ENCODE results near the gene C11orf71. TPM values are rescaled to one million over a fixed set of nuclear protein-coding genes. Genes with fewer than 3 reads are reported as not detected.

Gene C11orf71
- total and polyA plus RNA-seq, 9 of the 15 experiments (the other 6 are each of a cell fraction or from before 2014, with no cell fraction given): 2.9 to 15.1 (median 9.1) TPM

DNA sequence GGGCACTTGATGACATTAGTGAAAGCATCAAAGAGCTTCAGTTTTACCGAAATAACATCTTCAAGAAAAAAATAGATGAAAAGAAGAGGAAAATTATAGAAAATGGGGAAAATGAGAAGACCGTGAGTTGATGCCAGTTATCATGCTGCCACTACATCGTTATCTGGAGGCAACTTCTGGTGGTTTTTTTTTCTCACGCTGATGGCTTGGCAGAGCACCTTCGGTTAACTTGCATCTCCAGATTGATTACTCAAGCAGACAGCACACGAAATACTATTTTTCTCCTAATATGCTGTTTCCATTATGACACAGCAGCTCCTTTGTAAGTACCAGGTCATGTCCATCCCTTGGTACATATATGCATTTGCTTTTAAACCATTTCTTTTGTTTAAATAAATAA lies 49.5 kb upstream of the C11orf71 start:
- Histone ChIP-seq H3K4me1 (replicated peaks in 1 of 2; ENCODE audit: control insufficient read depth in 2 of 2, insufficient read depth in 2 of 2, low read length in 2 of 2) (peaks cover 0 to 6% of the 10 kb centered on the region in 2 experiments; a peak in 3 of 5 replicates), H2AFZ (ENCODE audit: low read depth, low read length) (no peak overlapping the region), H3K9ac (ENCODE audit: insufficient read depth in 1 of 2, low read depth in 2 of 2, low read length in 2 of 2) (no peak overlapping the region), H3K9me3 (replicated peaks; ENCODE audit: control insufficient read depth, insufficient read depth, low read depth, low read length) (no peaks in the 10 kb centered on the region), H3K36me3 (ENCODE audit: control insufficient read depth, insufficient read depth, low read length) (peaks cover 85% of the 10 kb centered on the region), H3K4me3 (no peak overlapping the region), H3K9me1 (ENCODE audit: control insufficient read depth, insufficient read depth, low read length) (no peaks in the 10 kb centered on the region), H3K79me2 (ENCODE audit: control insufficient read depth, insufficient read depth, low read length) (peaks cover 38% of the 10 kb centered on the region), H3K27ac (ENCODE audit: extremely low read depth, low read depth, low read length) (no peak overlapping the region), H4K20me1 (replicated peaks; ENCODE audit: control insufficient read depth, insufficient read depth, low read length) (no peaks in the 10 kb centered on the region), H3K4me2 (ENCODE audit: insufficient read depth, low read length) (no peak overlapping the region), H3K27me3 (ENCODE audit: control insufficient read depth in 2 of 2, insufficient read depth in 2 of 2, low read length in 2 of 2) (no peaks in the 10 kb centered on the region)
- ATAC-seq: no peak
- TF ChIP-seq NR2C2 (CRISPR knock-in tag; IDR thresholded peaks at IDR 0.05) (no peak), NR2C2 (tag; IDR thresholded peaks at IDR 0.05) (no peak), CBFA2T2 (conservative IDR thresholded peaks at IDR 0.05) (0 out of 2 replicates have a peak, but pooled peaks have one; percentile 5)
- 72% methylated on average over 6 of the region's 6 CpGs for WGBS (ENCODE audit: insufficient coverage, low coverage, missing lambda C conversion rate)
- in situ Hi-C loops (cut with MboI): no loop called here
- POLR2A ChIA-PET: interaction anchor here (1.6 kb wide), 1 partner anchor 44 kb away, joined by 3 read pairs; no protein-coding TSS in a partner anchor
- CTCF ChIA-PET (ENCODE audit: low intra/inter-chr PET ratio): no interaction called here
- BruUV-seq (replicated peaks): no TSS peak
- FAIRE-seq: no peak
- DNase-seq (ENCODE audit: extremely low read depth in 1 of 4, low spot score in 3 of 4): no peak
- intact Hi-C loops (cut with micrococcal nuclease): no loop called here

DNA sequence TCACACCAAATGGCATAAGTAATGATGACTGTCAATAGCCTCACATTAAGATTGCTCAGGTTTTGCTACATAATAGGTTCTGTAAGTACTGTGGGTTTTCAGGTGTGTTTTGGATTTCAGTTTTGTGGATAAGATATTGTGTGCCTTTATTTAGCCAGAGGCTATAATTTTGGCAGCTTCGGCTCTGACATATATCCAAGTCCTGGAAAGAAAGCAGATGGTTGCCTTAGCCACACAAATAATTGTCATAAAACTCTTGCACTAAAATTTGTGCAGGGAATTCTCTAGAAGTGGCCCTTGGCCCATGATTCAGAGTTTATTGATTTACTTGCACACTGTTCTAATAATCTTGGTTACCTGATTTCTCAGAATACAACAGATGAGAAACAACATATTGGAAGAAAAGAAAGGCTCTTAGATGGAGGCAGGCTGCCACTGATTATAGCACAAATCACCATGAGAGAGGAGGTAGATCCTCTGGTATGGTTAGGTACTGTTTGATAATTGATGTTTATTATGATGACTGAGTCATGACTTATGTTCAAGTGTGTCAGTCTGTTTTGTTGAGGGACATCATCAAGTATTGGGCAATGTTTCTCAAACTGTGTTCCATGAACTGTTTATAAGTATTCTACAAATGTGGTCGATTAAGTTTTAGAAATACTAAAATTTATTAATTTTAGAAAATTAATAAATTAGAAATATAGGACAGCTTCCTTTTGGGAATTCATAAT lies 48.6 kb upstream of the C11orf71 start:
- CTCF ChIA-PET (ENCODE audit: low intra/inter-chr PET ratio): no interaction called here
- H3K9ac ChIP-seq (ENCODE audit: insufficient read depth in 1 of 2, low read depth in 2 of 2, low read length in 2 of 2): no peak overlapping the region
- no peak overlapping the region for H3K4me3 ChIP-seq
- H3K9me1 ChIP-seq (ENCODE audit: control insufficient read depth, insufficient read depth, low read length): no peaks in the 10 kb centered on the region
- DNase-seq (ENCODE audit: extremely low read depth in 1 of 4, low spot score in 3 of 4) (no peak), FAIRE-seq (no peak), ATAC-seq (no peak)
- H3K9me3 ChIP-seq (replicated peaks; ENCODE audit: control insufficient read depth, insufficient read depth, low read depth, low read length): no peaks in the 10 kb centered on the region
- H3K27ac ChIP-seq (ENCODE audit: extremely low read depth, low read depth, low read length): no peak overlapping the region
- no TSS peak for BruUV-seq (replicated peaks)
- POLR2A ChIA-PET: no interaction called here
- WGBS (ENCODE audit: insufficient coverage, low coverage, missing lambda C conversion rate): 89% methylated on average over 2 of the region's 2 CpGs
- TF ChIP-seq CEBPB (tag; IDR thresholded peaks at IDR 0.05) (0 out of 2 replicates have a peak, but pooled peaks have one; percentile 16), ATF3 (IDR thresholded peaks at IDR 0.05) (0 out of 2 replicates have a peak, but pooled peaks have one; percentile 23), ATF3 (CRISPR knock-in tag; conservative IDR thresholded peaks at IDR 0.05) (no peak), ZNF134 (CRISPR knock-in tag; conservative IDR thresholded peaks at IDR 0.05) (no peak), CEBPG (CRISPR knock-in tag; IDR thresholded peaks at IDR 0.05) (no peak), CEBPG (tag; conservative IDR thresholded peaks at IDR 0.05 in 1 of 2, IDR thresholded peaks at IDR 0.05 in 1 of 2) (peak; percentile 71 to 85)
- peaks cover 47% of the 10 kb centered on the region for H3K79me2 ChIP-seq (ENCODE audit: control insufficient read depth, insufficient read depth, low read length)
- no peaks in the 10 kb centered on the region for H3K27me3 ChIP-seq (ENCODE audit: control insufficient read depth in 2 of 2, insufficient read depth in 2 of 2, low read length in 2 of 2)
- H3K36me3 ChIP-seq (ENCODE audit: control insufficient read depth, insufficient read depth, low read length): peaks cover 93% of the 10 kb centered on the region
- H2AFZ ChIP-seq (ENCODE audit: low read depth, low read length): no peak overlapping the region
- peaks cover 0 to 9% of the 10 kb centered on the region in 2 experiments; a peak in 3 of 5 replicates for H3K4me1 ChIP-seq (replicated peaks in 1 of 2; ENCODE audit: control insufficient read depth in 2 of 2, insufficient read depth in 2 of 2, low read length in 2 of 2)
- in situ Hi-C loops (cut with MboI) (no loop called here), intact Hi-C loops (cut with micrococcal nuclease) (no loop called here)
- H3K4me2 ChIP-seq (ENCODE audit: insufficient read depth, low read length): no peak overlapping the region
- no peaks in the 10 kb centered on the region for H4K20me1 ChIP-seq (replicated peaks; ENCODE audit: control insufficient read depth, insufficient read depth, low read length)
